Measurements from ENCODE around the gene SATB2.
A peak's percentile ranks its signal among the peaks of the same experiment; 100 is the strongest.

SATB2 gene

GRCh38 chr2:199382091-199382490 lies 75.6 kb downstream of the SATB2 start:
- Histone ChIP-seq H3K79me2 (ENCODE audit: insufficient read depth, low read length) (no peaks in the 10 kb centered on the region), H3K27ac (ENCODE audit: low read depth, low read length, poor library complexity, severe bottlenecking) (no peak overlapping the region), H3K9me3 (ENCODE audit: low read length) (no peaks in the 10 kb centered on the region), H3K36me3 (ENCODE audit: insufficient read depth, low read length) (peaks cover 88% of the 10 kb centered on the region), H3K9me2 (ENCODE audit: low read depth, low read length) (no peaks in the 10 kb centered on the region), H3F3A (ENCODE audit: insufficient read depth, low read length) (no peaks in the 10 kb centered on the region), H4K20me1 (ENCODE audit: insufficient read depth, low read length) (no peaks in the 10 kb centered on the region), H3K9ac (ENCODE audit: low read length) (no peak overlapping the region), H2AFZ (ENCODE audit: low read length) (no peak overlapping the region), H3K4me3 (ENCODE audit: low read depth, low read length, poor library complexity, severe bottlenecking) (no peak overlapping the region), H3K4me1 (ENCODE audit: insufficient read depth, low read length, severe bottlenecking) (peaks cover 59% of the 10 kb centered on the region), H3K27me3 (ENCODE audit: insufficient read depth, low read length) (no peaks in the 10 kb centered on the region), H3K4me2 (ENCODE audit: low read length) (no peak overlapping the region)
- TF ChIP-seq EZH2 (IDR thresholded peaks at IDR 0.05; ENCODE audit: borderline replicate concordance, low read length): no peak
- TF ChIP-seq CTCF (IDR thresholded peaks at IDR 0.05; ENCODE audit: low read length): no peak

- H3K4me2 ChIP-seq (ENCODE audit: low read length): no peak overlapping the region
- TF ChIP-seq EZH2 (IDR thresholded peaks at IDR 0.05; ENCODE audit: borderline replicate concordance, low read length): no peak
- TF ChIP-seq CTCF (IDR thresholded peaks at IDR 0.05; ENCODE audit: low read length): no peak
Observed at GRCh38 chr2:199381531-199381930, 76.2 kb downstream of the SATB2 start.

GRCh38 chr2:199378948-199379650 lies 78.6 kb downstream of the SATB2 start:
- Histone ChIP-seq H3K9ac (ENCODE audit: low read length) (no peak overlapping the region), H3K9me3 (ENCODE audit: low read length) (no peaks in the 10 kb centered on the region), H2AFZ (ENCODE audit: low read length) (no peak overlapping the region), H3F3A (ENCODE audit: insufficient read depth, low read length) (no peaks in the 10 kb centered on the region), H3K9me2 (ENCODE audit: low read depth, low read length) (no peaks in the 10 kb centered on the region), H3K4me3 (ENCODE audit: low read depth, low read length, poor library complexity, severe bottlenecking) (no peak overlapping the region), H3K36me3 (ENCODE audit: insufficient read depth, low read length) (peaks cover 88% of the 10 kb centered on the region), H3K4me2 (ENCODE audit: low read length) (no peak overlapping the region), H3K27ac (ENCODE audit: low read depth, low read length, poor library complexity, severe bottlenecking) (peak overlapping the region; percentile 25), H3K4me1 (ENCODE audit: insufficient read depth, low read length, severe bottlenecking) (peaks cover 71% of the 10 kb centered on the region), H3K79me2 (ENCODE audit: insufficient read depth, low read length) (no peaks in the 10 kb centered on the region), H3K27me3 (ENCODE audit: insufficient read depth, low read length) (no peaks in the 10 kb centered on the region), H4K20me1 (ENCODE audit: insufficient read depth, low read length) (no peaks in the 10 kb centered on the region)
- TF ChIP-seq CTCF (IDR thresholded peaks at IDR 0.05; ENCODE audit: low read length): no peak
- TF ChIP-seq EZH2 (IDR thresholded peaks at IDR 0.05; ENCODE audit: borderline replicate concordance, low read length): no peak

More at GRCh38 chr2:199381531-199381930, 76.2 kb downstream of the SATB2 start:
- Histone ChIP-seq H3K27me3 (ENCODE audit: insufficient read depth, low read length) (no peaks in the 10 kb centered on the region), H3K36me3 (ENCODE audit: insufficient read depth, low read length) (peaks cover 86% of the 10 kb centered on the region), H4K20me1 (ENCODE audit: insufficient read depth, low read length) (no peaks in the 10 kb centered on the region), H3K27ac (ENCODE audit: low read depth, low read length, poor library complexity, severe bottlenecking) (no peak overlapping the region), H3K9me3 (ENCODE audit: low read length) (no peaks in the 10 kb centered on the region), H2AFZ (ENCODE audit: low read length) (no peak overlapping the region), H3F3A (ENCODE audit: insufficient read depth, low read length) (no peaks in the 10 kb centered on the region), H3K9me2 (ENCODE audit: low read depth, low read length) (no peaks in the 10 kb centered on the region), H3K4me1 (ENCODE audit: insufficient read depth, low read length, severe bottlenecking) (peaks cover 62% of the 10 kb centered on the region), H3K9ac (ENCODE audit: low read length) (no peak overlapping the region), H3K79me2 (ENCODE audit: insufficient read depth, low read length) (no peaks in the 10 kb centered on the region), H3K4me3 (ENCODE audit: low read depth, low read length, poor library complexity, severe bottlenecking) (no peak overlapping the region)

Data from OCI-LY1 (cell line).